GM12878 (cell line): ENCODE results near the gene FOXJ1. TPM values are rescaled to one million over a fixed set of nuclear protein-coding genes. Genes with fewer than 3 reads are reported as not detected.
A peak's percentile ranks its signal among the peaks of the same experiment; 100 is the strongest.

Experiments
- CTCF ChIP-seq, 3 experiments: IDR thresholded peaks in 2 of 3; conservative IDR thresholded peaks in 1 of 3; 2 replicates each; pipeline ENCODE4 v1.5.1; 2011; ENCODE audit warnings: low read depth in 3 of 3, low read length in 3 of 3, mild to moderate bottlenecking in 3 of 3, control low read depth in 2 of 3, moderate library complexity in 2 of 3, inconsistent platforms in 1 of 3, mixed read lengths in 1 of 3; ENCODE audit not compliant: control insufficient read depth in 2 of 3, insufficient read depth in 1 of 3; ENCODE audit errors: extremely low read depth in 1 of 3
- IRF4 ChIP-seq: IDR thresholded peaks from 2 replicates; pipeline ENCODE4 v1.6.1; 2011; ENCODE audit warnings: low read depth, low read length
- SUZ12 ChIP-seq: fragments of 200-600 bp; sonication (generic); IDR thresholded peaks from one replicate; pipeline ENCODE4 v1.6.1; 2018; ENCODE audit warnings: antibody characterized with exemption, mild to moderate bottlenecking; ENCODE audit not compliant: unreplicated experiment
- ZBTB33 ChIP-seq: fragments of 450-650 bp; IDR thresholded peaks from 2 replicates; pipeline ENCODE4 v1.6.1; 2017; ENCODE audit warnings: mild to moderate bottlenecking
- ZNF384 ChIP-seq: IDR thresholded peaks from 2 replicates; pipeline ENCODE4 v1.6.1; 2012; ENCODE audit warnings: low read depth, mild to moderate bottlenecking, low read length, improper control_type of control experiment, borderline replicate concordance
- polyA plus RNA-seq, 11 experiments: library from polyadenylated mRNA; depleted of rRNA in 4 of 11; unstranded in 6 of 11; stranded (reverse) in 5 of 11; fragments of >200 nt; fragmentation: Nextera tagmentation in 4 of 11; fragmentation: Illumina TruSeq in 1 of 11; extraction: Ambion mirVana in 4 of 11; extraction: Trizol in 1 of 11; gene quantifications; 1 replicate in 1 of 11; 2 replicates in 10 of 11; pipeline versions ENCODE4 v1.2.1 to v1.2.3, GENCODE V29; 2011 to 2016; ENCODE audit warnings: inconsistent platforms in 2 of 11, missing spikeins in 2 of 11, low read depth in 1 of 11
- total RNA-seq, 4 experiments: library from RNA; depleted of rRNA in 3 of 4; stranded (reverse); fragments of >200 nt in 3 of 4; fragmentation: Illumina TruSeq in 1 of 4; extraction: Trizol in 1 of 4; gene quantifications; 2 replicates each; pipeline versions ENCODE4 v1.2.1 to v1.2.3, GENCODE V29; 2013 to 2021

The FOXJ1 gene
- total and polyA plus RNA-seq, 10 of the 15 experiments (the other 5 are each of a cell fraction or from before 2014, with no cell fraction given), result not detected

- TF ChIP-seq CTCF (IDR thresholded peaks at IDR 0.05 in 2 of 3, conservative IDR thresholded peaks at IDR 0.05 in 1 of 3; ENCODE audit: control insufficient read depth in 2 of 3, extremely low read depth in 1 of 3, insufficient read depth in 1 of 3, low read depth in 3 of 3, low read length in 3 of 3) (peak in 2 of 3 experiments; percentile 4 to 9; a peak in 1 of 6 replicates), ZBTB33 (no peak), ZNF384 (no peak), IRF4 (no peak), SUZ12 (no peak)
These were observed 1.0 kb downstream of the FOXJ1 start (continued) for GRCh38 chr17:76139801-76140660.
